Mucosa of stomach (tissue), 1 donor: ENCODE measurements around the gene RPS14.

Source experiments
- H3K27me3 ChIP-seq: one replicate; pipeline ENCODE4 v1.7.0; 2013; ENCODE audit warnings: mild to moderate bottlenecking, low read length; ENCODE audit not compliant: control insufficient read depth, insufficient read depth
- H3K36me3 ChIP-seq: one replicate; pipeline ENCODE4 v1.7.0; 2013; ENCODE audit warnings: low read length; ENCODE audit not compliant: control insufficient read depth, insufficient read depth
- H3K4me1 ChIP-seq: one replicate; pipeline ENCODE4 v1.7.0; 2013; ENCODE audit warnings: mild to moderate bottlenecking, low read length; ENCODE audit not compliant: control insufficient read depth, insufficient read depth
- H3K4me3 ChIP-seq: one replicate; pipeline ENCODE4 v1.7.0; 2013; ENCODE audit warnings: low read length
- H3K9ac ChIP-seq: one replicate; pipeline ENCODE4 v1.7.0; 2013; ENCODE audit warnings: mild to moderate bottlenecking, low read length, moderate library complexity
- H3K9me3 ChIP-seq: one replicate; pipeline ENCODE4 v1.7.0; 2013; ENCODE audit warnings: mild to moderate bottlenecking, low read length, moderate library complexity; ENCODE audit not compliant: control insufficient read depth
- donor health status: Pancreatic carcinoma.

Gene RPS14

GRCh38 chr5:150452914-150453313 lies 3.4 kb upstream of the RPS14 start:
- peaks cover 9% of the 10 kb centered on the region for H3K4me1 ChIP-seq
- no peaks in the 10 kb centered on the region for H3K9me3 ChIP-seq
- no peaks in the 10 kb centered on the region for H3K27me3 ChIP-seq
- H3K4me3 ChIP-seq: no peak overlapping the region
- H3K36me3 ChIP-seq: no peaks in the 10 kb centered on the region
- H3K9ac ChIP-seq: no peak overlapping the region

DNA sequence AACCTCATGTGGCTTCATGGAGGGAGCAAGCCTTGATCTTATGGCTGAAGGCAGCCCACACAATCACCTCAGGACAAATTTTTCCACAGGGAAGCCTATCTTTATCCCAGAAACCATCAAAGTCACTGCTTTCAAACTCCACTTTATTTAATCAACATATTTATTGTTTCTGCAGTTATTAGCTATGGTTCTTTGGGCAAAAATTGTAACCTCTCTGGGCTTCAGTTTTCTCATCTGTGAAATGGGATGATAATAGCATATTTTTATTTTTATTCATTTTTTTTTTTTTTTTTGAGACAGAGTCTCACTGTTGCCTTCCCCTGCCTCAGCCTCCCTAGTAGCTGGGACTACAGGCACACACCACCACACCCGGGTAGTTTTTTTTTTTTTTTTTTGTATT lies 2.1 kb upstream of the RPS14 start:
- no peak overlapping the region for H3K4me3 ChIP-seq
- no peaks in the 10 kb centered on the region for H3K27me3 ChIP-seq
- no peak overlapping the region for H3K9ac ChIP-seq

GRCh38 chr5:150448952-150449516 lies 505 bp downstream of the RPS14 start:
- Histone ChIP-seq H3K27me3 (no peaks in the 10 kb centered on the region), H3K4me3 (peak overlapping the region; percentile 72), H3K9me3 (no peaks in the 10 kb centered on the region), H3K9ac (peak overlapping the region; percentile 90), H3K4me1 (peaks cover 13% of the 10 kb centered on the region), H3K36me3 (peaks cover 18% of the 10 kb centered on the region)

More for the DNA sequence above, 2.1 kb upstream of the RPS14 start:
- Histone ChIP-seq H3K9me3 (no peaks in the 10 kb centered on the region), H3K4me1 (peaks cover 13% of the 10 kb centered on the region), H3K36me3 (peaks cover 6% of the 10 kb centered on the region)

DNA sequence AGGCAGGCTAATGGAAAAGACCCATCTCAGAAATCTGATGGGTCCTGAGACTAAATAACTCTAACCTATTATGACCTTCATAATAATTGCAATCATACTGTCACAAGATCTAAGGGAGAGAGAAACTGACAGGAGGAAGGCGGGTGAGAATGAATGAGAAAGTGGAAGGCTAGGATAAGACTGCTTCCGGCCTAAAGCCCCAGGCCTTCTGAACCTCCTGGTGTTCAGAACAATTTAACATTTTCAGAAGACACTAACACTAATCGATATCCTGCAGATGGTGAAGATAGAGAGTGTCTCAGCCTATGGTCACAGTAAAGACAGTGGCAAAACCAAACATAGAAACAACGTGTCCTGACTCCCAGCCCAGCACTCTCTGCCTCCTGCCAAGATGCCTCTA lies 1.2 kb downstream of the RPS14 start:
- peak overlapping the region; percentile 72 for H3K4me3 ChIP-seq
- H3K4me1 ChIP-seq: peaks cover 13% of the 10 kb centered on the region
- no peaks in the 10 kb centered on the region for H3K9me3 ChIP-seq
- H3K27me3 ChIP-seq: no peaks in the 10 kb centered on the region
- H3K9ac ChIP-seq: peak overlapping the region; percentile 90
- peaks cover 24% of the 10 kb centered on the region for H3K36me3 ChIP-seq

DNA sequence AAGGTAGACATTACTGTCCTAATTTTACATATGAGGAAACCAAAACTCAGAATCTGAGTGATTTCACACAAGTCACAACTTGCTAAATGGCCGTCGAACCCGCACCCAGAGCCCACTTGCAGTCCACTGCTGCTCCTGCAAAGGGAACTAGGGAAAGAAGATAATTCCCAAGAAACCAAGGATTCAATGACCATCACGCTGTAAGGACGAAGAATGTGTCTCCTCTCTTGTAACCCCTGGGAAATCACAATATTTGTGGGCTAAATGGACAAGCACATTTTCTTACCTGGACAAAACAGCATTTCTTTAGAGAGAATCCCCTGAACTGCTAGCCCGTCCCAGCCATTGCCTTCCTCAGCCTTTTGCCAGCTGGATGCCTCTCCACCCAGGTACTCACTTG lies 2.4 kb downstream of the RPS14 start:
- H3K9ac ChIP-seq: no peak overlapping the region
- no peak overlapping the region for H3K4me3 ChIP-seq
- H3K36me3 ChIP-seq: peaks cover 26% of the 10 kb centered on the region

DNA sequence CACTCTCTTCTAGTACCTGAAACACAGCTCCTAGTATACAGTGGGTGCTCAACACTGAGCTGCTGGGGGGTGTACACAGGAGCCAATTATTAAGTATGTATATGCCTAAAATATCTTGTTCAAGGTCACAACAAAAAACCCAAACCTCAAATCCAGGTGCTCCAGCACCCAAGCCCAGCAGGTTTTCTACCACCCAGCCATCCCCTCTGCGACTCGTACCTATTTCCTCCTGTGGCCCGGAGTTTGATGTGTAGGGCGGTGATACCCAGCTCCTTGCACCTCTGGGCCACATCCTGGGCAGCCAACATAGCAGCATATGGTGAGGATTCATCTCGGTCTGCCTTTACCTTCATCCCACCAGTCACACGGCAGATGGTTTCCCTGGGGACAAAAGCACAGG lies 3.0 kb downstream of the RPS14 start:
- Histone ChIP-seq H3K27me3 (no peaks in the 10 kb centered on the region), H3K9ac (no peak overlapping the region), H3K9me3 (no peaks in the 10 kb centered on the region), H3K36me3 (peaks cover 26% of the 10 kb centered on the region), H3K4me3 (no peak overlapping the region), H3K4me1 (peaks cover 13% of the 10 kb centered on the region)

More for the DNA sequence above, 2.4 kb downstream of the RPS14 start:
- H3K27me3 ChIP-seq: no peaks in the 10 kb centered on the region
- no peaks in the 10 kb centered on the region for H3K9me3 ChIP-seq
- peaks cover 13% of the 10 kb centered on the region for H3K4me1 ChIP-seq

- H3K36me3 ChIP-seq: peaks cover 26% of the 10 kb centered on the region
- H3K9me3 ChIP-seq: no peaks in the 10 kb centered on the region
Observed at GRCh38 chr5:150446088-150446487, 3.5 kb downstream of the RPS14 start.

GRCh38 chr5:150444770-150445169 lies 4.8 kb downstream of the RPS14 start:
- H3K9ac ChIP-seq: no peak overlapping the region
- H3K9me3 ChIP-seq: no peaks in the 10 kb centered on the region
- H3K36me3 ChIP-seq: peaks cover 26% of the 10 kb centered on the region
- no peaks in the 10 kb centered on the region for H3K27me3 ChIP-seq
- no peak overlapping the region for H3K4me3 ChIP-seq
- peaks cover 13% of the 10 kb centered on the region for H3K4me1 ChIP-seq

More at GRCh38 chr5:150446088-150446487, 3.5 kb downstream of the RPS14 start:
- Histone ChIP-seq H3K9ac (no peak overlapping the region), H3K4me3 (no peak overlapping the region), H3K27me3 (no peaks in the 10 kb centered on the region), H3K4me1 (peaks cover 13% of the 10 kb centered on the region)

DNA sequence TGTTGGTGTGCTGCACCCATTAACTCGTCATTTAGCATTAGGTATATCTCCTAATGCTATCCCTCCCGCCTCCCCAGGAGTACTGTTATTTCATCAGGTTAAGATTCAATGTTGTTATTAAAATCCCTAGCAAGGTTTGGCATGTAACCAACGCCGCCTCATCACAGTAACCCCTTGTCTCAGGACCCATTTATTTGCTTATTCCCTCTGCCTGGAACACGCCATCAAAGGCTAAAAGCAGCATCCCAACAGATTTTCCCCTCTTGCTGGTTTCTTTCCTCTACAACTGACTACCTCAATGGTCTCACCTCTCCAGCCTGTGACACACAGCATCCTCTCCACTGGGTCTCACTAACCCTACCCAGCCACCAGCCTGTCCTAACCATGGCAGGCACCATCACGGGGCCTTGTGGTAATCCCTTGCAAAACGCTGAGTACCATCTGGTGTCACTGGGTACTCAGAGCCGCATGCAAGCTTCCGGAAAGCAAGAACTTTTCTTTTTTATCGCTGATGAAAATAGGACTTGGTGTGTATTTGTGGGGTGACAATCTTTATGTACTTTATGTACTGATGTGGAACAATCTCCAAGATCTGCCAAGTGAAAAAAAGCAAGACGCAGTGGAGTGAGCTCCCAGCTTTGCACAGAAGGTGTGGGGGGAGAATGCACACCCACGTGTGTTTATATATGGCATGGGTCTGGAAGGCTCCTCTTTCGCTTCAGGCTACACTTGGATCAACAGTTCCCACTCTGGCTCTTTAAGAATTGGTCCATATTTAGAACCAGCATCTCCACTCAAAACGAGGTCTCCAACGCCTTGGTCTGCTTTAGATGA lies 6.1 kb downstream of the RPS14 start:
- peaks cover 9% of the 10 kb centered on the region for H3K4me1 ChIP-seq
- no peak overlapping the region for H3K9ac ChIP-seq
- no peaks in the 10 kb centered on the region for H3K9me3 ChIP-seq
- H3K27me3 ChIP-seq: no peaks in the 10 kb centered on the region
- H3K4me3 ChIP-seq: no peak overlapping the region
- H3K36me3 ChIP-seq: peaks cover 26% of the 10 kb centered on the region

GRCh38 chr5:150442699-150443080 lies 6.8 kb downstream of the RPS14 start:
- Histone ChIP-seq H3K9me3 (no peaks in the 10 kb centered on the region), H3K9ac (no peak overlapping the region), H3K4me3 (no peak overlapping the region), H3K36me3 (peaks cover 26% of the 10 kb centered on the region), H3K4me1 (peaks cover 1% of the 10 kb centered on the region), H3K27me3 (no peaks in the 10 kb centered on the region)

DNA sequence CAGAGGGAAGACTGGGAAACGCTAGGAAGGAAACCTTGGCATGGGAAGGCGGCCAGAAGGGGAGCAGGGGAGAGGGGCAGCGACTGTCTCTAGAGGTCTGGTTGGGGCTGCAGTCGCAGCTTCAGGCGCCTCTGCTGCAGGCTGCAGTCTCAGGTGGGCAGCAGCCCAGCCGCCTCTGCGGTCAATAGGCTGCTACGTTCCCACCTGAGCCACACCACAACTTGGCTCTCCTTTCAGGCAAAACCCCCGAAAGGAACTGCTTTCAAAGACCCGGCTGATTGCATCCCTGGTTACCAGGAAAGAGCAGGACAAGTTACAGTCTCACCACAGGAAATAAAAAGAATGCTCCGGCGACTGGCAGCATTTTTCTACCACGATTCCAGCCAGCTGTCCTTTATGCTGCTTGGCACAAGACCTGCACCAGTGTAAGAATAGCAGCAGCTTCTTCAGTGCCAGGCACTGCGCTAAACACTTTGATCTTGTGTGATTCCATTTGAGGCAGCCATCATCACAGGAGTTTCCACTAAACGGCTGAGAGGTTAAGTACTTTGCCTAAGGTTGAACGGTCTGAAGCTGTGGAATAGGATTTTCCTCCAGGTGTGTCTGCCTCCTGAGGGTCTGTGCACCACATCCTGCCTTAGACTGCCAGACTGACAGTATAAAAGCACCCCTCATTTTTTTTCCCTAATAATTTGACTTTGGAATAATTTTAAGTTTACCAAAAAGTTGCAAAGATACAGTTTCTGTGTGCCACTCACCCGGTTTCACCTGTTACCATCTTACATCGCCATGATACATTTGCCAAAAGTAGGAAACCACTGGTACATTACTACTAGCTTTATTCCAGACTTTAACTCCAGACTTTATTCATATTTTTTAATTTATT lies 7.5 kb downstream of the RPS14 start:
- H3K9ac ChIP-seq: no peak overlapping the region
- H3K27me3 ChIP-seq: no peaks in the 10 kb centered on the region
- H3K9me3 ChIP-seq: no peaks in the 10 kb centered on the region
- peaks cover 25% of the 10 kb centered on the region for H3K36me3 ChIP-seq
- no peak overlapping the region for H3K4me3 ChIP-seq
- no peaks in the 10 kb centered on the region for H3K4me1 ChIP-seq
